ENCODE measurements around the gene CD48. TPM values are rescaled to one million over a fixed set of nuclear protein-coding genes. Genes with fewer than 3 reads are reported as not detected.

Gene CD48
- total RNA-seq, 2 donors from 2014 or later: 4.9 to 9.2 TPM

DNA sequence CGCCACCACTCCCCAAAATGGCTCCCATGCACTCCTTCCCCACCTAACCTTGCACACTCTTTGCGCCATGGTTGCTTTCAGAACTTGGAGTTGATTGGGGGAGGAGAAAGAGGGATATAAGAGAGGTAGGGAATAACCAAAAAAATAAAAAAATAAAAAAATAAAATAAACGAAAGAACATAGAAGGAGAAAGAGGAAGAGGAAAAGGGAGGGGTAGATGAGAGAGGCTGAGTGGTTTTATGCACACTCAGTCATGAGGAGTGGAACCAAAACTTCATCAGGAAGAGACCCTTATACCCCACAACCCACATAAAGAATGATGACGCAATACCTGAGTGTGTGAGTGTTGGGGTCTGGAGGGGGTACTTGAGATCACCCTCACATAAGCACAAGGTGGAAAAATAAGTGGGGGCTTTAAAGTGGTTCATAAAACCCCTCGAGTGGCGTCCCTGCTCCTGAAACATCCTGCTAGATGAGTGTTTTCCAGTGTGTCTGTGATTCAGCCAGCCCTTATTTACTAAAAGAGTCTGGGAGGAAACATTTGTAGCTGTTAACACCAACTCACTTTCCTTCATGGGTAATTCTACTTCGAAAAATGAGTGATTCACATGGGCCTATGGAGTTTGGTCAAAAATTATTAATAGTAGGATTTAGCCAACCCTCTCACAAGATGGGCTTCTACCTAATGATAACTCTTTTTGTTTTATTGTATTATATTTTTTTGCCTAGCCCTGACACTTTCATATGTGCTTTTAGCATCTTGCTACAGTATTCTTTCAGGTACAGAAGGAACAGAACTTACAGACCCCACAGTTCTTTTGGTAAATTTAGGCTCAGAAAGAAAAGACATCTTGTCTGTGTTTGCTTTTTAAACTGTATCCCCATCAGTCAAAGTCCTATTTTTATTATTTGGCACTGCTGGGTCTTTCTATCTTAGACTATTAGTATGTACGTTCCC, 70.0 kb downstream of the CD48 start:
- no peaks in the 10 kb centered on the region for H3K9me3 ChIP-seq
- DNase-seq: no peak
- H3K9ac ChIP-seq (ENCODE audit: low read depth in 2 of 2, low read length in 2 of 2): peak overlapping the region in 1 of 2 donors; percentile 39
- no peaks in the 10 kb centered on the region for H3K27me3 ChIP-seq
- H3K4me3 ChIP-seq: no peak overlapping the region
- H3K36me3 ChIP-seq: no peaks in the 10 kb centered on the region
- intact Hi-C loops (cut with DNase I): no loop called here
- H3K4me1 ChIP-seq: no peaks in the 10 kb centered on the region
- TF ChIP-seq, protein P1, sequence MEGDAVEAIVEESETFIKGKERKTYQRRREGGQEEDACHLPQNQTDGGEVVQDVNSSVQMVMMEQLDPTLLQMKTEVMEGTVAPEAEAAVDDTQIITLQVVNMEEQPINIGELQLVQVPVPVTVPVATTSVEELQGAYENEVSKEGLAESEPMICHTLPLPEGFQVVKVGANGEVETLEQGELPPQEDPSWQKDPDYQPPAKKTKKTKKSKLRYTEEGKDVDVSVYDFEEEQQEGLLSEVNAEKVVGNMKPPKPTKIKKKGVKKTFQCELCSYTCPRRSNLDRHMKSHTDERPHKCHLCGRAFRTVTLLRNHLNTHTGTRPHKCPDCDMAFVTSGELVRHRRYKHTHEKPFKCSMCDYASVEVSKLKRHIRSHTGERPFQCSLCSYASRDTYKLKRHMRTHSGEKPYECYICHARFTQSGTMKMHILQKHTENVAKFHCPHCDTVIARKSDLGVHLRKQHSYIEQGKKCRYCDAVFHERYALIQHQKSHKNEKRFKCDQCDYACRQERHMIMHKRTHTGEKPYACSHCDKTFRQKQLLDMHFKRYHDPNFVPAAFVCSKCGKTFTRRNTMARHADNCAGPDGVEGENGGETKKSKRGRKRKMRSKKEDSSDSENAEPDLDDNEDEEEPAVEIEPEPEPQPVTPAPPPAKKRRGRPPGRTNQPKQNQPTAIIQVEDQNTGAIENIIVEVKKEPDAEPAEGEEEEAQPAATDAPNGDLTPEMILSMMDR (IDR thresholded peaks at IDR 0.05): no peak
- no peak overlapping the region for H3K27ac ChIP-seq

DNA sequence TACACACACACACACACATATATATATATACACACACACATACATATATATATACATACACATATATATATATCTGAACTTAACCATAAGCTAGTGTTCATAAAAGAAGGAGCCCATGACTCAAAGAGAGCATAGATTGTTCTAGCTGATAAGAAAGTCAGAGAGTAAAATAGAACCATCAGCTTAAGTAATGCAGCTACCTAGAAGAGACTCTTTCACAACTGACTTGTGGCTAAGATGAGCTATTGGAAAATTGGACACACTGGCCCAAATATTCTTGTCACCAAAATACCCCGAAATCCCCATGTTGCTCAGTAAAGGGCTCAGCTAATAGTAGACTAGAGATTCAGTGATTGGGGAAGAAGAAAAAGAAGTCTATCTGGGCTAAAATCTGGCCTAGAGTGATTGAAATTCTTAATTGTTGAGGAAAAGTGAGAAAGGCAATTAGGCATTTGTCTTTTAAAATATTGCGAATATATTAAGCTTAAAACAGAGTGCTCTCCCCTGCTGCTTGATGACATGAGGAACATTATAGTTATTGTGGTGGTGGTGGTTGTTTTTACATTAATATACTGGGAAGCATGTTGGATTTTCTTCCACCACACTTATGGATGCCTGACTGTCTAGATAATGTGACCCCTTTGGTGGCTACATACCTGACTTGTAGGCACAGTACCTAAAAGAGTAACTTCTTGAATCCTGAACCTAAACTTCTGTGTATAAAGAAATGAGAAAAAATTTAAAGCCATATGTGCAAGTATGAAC, 71.1 kb downstream of the CD48 start:
- TF ChIP-seq, protein P1 (IDR thresholded peaks at IDR 0.05): no peak
- H3K9me3 ChIP-seq: no peaks in the 10 kb centered on the region
- no peak overlapping the region for H3K4me3 ChIP-seq
- H3K36me3 ChIP-seq: no peaks in the 10 kb centered on the region
- intact Hi-C loops (cut with DNase I): no loop called here
- H3K27me3 ChIP-seq: no peaks in the 10 kb centered on the region
- DNase-seq: no peak
- no peaks in the 10 kb centered on the region for H3K4me1 ChIP-seq
- H3K27ac ChIP-seq: no peak overlapping the region
- H3K9ac ChIP-seq (ENCODE audit: low read depth in 2 of 2, low read length in 2 of 2): no peak overlapping the region

DNA sequence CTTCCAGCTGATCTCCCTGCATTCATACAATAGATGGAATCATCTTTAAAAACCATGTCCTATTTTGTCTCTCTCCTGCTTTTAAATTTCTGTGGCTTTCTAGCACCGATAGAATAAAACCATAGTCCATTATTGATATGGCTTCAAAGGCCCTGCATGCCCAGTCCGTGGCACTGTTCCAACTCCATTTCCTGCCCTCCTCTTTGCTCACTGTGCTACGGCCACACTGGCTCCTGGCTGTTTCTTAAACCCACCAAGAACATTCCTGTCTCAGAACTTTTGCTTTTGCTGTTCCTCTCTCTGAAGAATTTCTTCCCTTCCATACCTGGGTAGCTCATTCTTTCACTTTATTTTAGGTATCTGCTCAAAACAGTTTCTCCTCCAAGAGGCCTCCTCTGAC, 72.0 kb downstream of the CD48 start:
- no peak overlapping the region for H3K27ac ChIP-seq
- TF ChIP-seq, protein P1 (IDR thresholded peaks at IDR 0.05): no peak
- H3K36me3 ChIP-seq: no peaks in the 10 kb centered on the region
- H3K9me3 ChIP-seq: no peaks in the 10 kb centered on the region
- intact Hi-C loops (cut with DNase I): no loop called here
- H3K9ac ChIP-seq (ENCODE audit: low read depth in 2 of 2, low read length in 2 of 2): no peak overlapping the region
- H3K4me3 ChIP-seq: no peak overlapping the region
- H3K27me3 ChIP-seq: no peaks in the 10 kb centered on the region
- DNase-seq: no peak
- H3K4me1 ChIP-seq: no peaks in the 10 kb centered on the region

DNA sequence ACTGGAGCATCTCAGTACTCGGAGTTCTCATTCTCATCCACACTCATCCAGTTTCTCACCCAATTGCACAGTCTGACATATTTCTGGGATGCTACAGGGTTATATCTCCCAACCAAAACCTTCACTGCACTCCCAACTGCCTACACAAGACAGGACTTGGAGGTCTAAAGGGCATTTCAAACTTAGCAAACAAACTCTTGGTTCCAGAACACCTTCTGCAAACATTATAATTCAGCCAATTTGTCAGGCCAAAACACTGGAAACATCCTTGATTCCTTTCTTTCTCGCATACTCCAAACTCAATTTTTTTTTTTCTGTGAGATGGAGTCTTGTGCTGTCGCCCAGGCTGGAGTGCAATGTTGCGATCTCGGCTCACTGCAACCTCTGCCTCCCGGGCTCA, 72.7 kb downstream of the CD48 start:
- TF ChIP-seq, protein P1 (IDR thresholded peaks at IDR 0.05): no peak
- Histone ChIP-seq H3K4me1 (no peaks in the 10 kb centered on the region), H3K9me3 (no peaks in the 10 kb centered on the region), H3K36me3 (no peaks in the 10 kb centered on the region), H3K27ac (no peak overlapping the region), H3K4me3 (no peak overlapping the region), H3K27me3 (no peaks in the 10 kb centered on the region), H3K9ac (ENCODE audit: low read depth in 2 of 2, low read length in 2 of 2) (no peak overlapping the region)
- no peak for DNase-seq
- intact Hi-C loops (cut with DNase I): no loop called here

DNA sequence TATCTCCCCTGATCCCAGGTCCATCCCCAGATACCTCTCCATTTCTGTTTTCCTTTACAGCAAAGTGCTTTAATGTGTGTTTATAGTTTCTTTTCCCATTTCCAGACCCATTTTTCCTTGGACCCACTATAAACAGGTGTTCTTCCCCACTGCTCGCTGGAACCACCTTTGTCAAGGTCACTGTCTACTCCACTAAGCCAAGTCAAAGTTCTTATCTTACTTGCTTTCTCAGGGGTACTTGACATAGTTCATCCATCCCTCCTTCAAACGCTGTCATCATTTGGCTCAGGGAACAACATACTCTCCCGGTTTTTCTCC, 73.1 kb downstream of the CD48 start:
- no peaks in the 10 kb centered on the region for H3K9me3 ChIP-seq
- TF ChIP-seq, protein P1 (IDR thresholded peaks at IDR 0.05): no peak
- intact Hi-C loops (cut with DNase I): no loop called here
- H3K27me3 ChIP-seq: no peaks in the 10 kb centered on the region
- no peak overlapping the region for H3K27ac ChIP-seq
- no peaks in the 10 kb centered on the region for H3K4me1 ChIP-seq
- DNase-seq: no peak
- H3K4me3 ChIP-seq: no peak overlapping the region
- H3K9ac ChIP-seq (ENCODE audit: low read depth in 2 of 2, low read length in 2 of 2): no peak overlapping the region
- H3K36me3 ChIP-seq: no peaks in the 10 kb centered on the region

All from colonic mucosa (tissue), 4 donors.